GM23338 (cell line): Measurements from ENCODE around the gene RBCK1. TPM values are rescaled to one million over a fixed set of nuclear protein-coding genes. Genes with fewer than 3 reads are reported as not detected.

Experiments
- ATAC-seq: fragments of 200-7000 bp; cut with Tn5 transposase; 3 replicates; pipeline ENCODE4 v1.9.1; 2020
- DNase-seq: peaks from one replicate; pipeline ENCODE4 v3.0.0-alpha.2; 2015; ENCODE audit warnings: low spot score
- H2AFZ ChIP-seq: fragments of 200-600 bp; sonication (generic); 2 replicates; pipeline ENCODE4 v1.8.0; 2016; ENCODE audit warnings: antibody characterized with exemption, mild to moderate bottlenecking, moderate library complexity
- H3F3A ChIP-seq: fragments of 200-600 bp; sonication (generic); replicated peaks from 2 replicates; pipeline ENCODE4 v1.8.0; 2017; ENCODE audit warnings: antibody characterized with exemption, mixed run types, low read depth
- H3K27ac ChIP-seq: fragments of 200-600 bp; sonication (generic); 2 replicates; pipeline ENCODE4 v1.6.1; 2016; ENCODE audit warnings: low read depth
- H3K27me3 ChIP-seq: fragments of 200-600 bp; sonication (generic); 2 replicates; pipeline ENCODE4 v1.8.0; 2016; ENCODE audit warnings: mild to moderate bottlenecking, mixed run types, moderate library complexity; ENCODE audit not compliant: insufficient read depth
- H3K36me3 ChIP-seq: fragments of 200-600 bp; sonication (generic); 2 replicates; pipeline ENCODE4 v1.8.0; 2016; ENCODE audit warnings: mild to moderate bottlenecking; ENCODE audit not compliant: insufficient read depth
- H3K4me1 ChIP-seq: fragments of 200-600 bp; sonication (generic); 2 replicates; pipeline ENCODE4 v1.8.0; 2016; ENCODE audit warnings: mild to moderate bottlenecking, moderate library complexity; ENCODE audit not compliant: insufficient read depth
- H3K4me2 ChIP-seq: fragments of 200-600 bp; sonication (generic); 2 replicates; pipeline ENCODE4 v1.7.1; 2017; ENCODE audit warnings: mixed run types
- H3K4me3 ChIP-seq: fragments of 200-600 bp; sonication (generic); 2 replicates; pipeline ENCODE4 v1.6.1; 2016; ENCODE audit warnings: mixed run types
- H3K79me2 ChIP-seq: fragments of 200-600 bp; sonication (generic); replicated peaks from 2 replicates; pipeline ENCODE4 v1.8.0; 2017; ENCODE audit warnings: mild to moderate bottlenecking; ENCODE audit not compliant: insufficient read depth
- H3K9me2 ChIP-seq: fragments of 200-600 bp; sonication (generic); 2 replicates; pipeline ENCODE4 v1.8.0; 2017; ENCODE audit not compliant: insufficient read depth
- H4K20me1 ChIP-seq: fragments of 200-600 bp; sonication (generic); replicated peaks from 2 replicates; pipeline ENCODE4 v1.8.0; 2017; ENCODE audit warnings: mild to moderate bottlenecking; ENCODE audit not compliant: insufficient read depth
- H3K27ac Mint-ChIP-seq: 2 replicates; pipeline ENCODE4 v1.8.0; 2020; ENCODE audit warnings: inconsistent platforms, mild to moderate bottlenecking, moderate library complexity, mixed read lengths
- H3K27me3 Mint-ChIP-seq: 3 replicates; pipeline ENCODE4 v1.8.0; 2022; ENCODE audit warnings: low read depth, mild to moderate bottlenecking, moderate library complexity, mixed read lengths, inconsistent platforms; ENCODE audit not compliant: insufficient read depth, poor library complexity
- H3K36me3 Mint-ChIP-seq: 3 replicates; pipeline ENCODE4 v1.8.0; 2021; ENCODE audit warnings: low read depth, mild to moderate bottlenecking, inconsistent platforms, moderate library complexity, mixed read lengths
- H3K4me1 Mint-ChIP-seq: 3 replicates; pipeline ENCODE4 v1.8.0; 2020; ENCODE audit warnings: mild to moderate bottlenecking, inconsistent platforms, mixed read lengths
- H3K4me3 Mint-ChIP-seq: 3 replicates; pipeline ENCODE4 v1.8.0; 2021; ENCODE audit warnings: moderate library complexity, mild to moderate bottlenecking, inconsistent platforms, mixed read lengths
- H3K9me3 Mint-ChIP-seq: 3 replicates; pipeline ENCODE4 v1.8.0; 2020; ENCODE audit warnings: moderate library complexity, mild to moderate bottlenecking, inconsistent platforms, mixed read lengths
- CTCF ChIP-seq, 2 experiments: fragments of 200-600 bp in 1 of 2; sonication (generic) in 1 of 2; conservative IDR thresholded peaks; 2 replicates each; pipeline versions ENCODE4 v1.5.1 to v1.6.1; 2016 to 2017; ENCODE audit warnings: antibody characterized with exemption in 2 of 2, low read depth in 2 of 2, mild to moderate bottlenecking in 2 of 2, moderate library complexity in 1 of 2
- EZH2 ChIP-seq: fragments of 200-600 bp; sonication (generic); IDR thresholded peaks from one replicate; pipeline ENCODE4 v1.8.0; 2017; ENCODE audit warnings: antibody characterized with exemption, mild to moderate bottlenecking, low read depth; ENCODE audit not compliant: unreplicated experiment
- EZH2phosphoT487 ChIP-seq: fragments of 200-600 bp; sonication (generic); IDR thresholded peaks from one replicate; pipeline ENCODE4 v1.8.1; 2018; ENCODE audit warnings: antibody characterized with exemption; ENCODE audit not compliant: unreplicated experiment
- JUNB ChIP-seq: IDR thresholded peaks from one replicate; pipeline ENCODE4 v1.6.1; 2016; ENCODE audit warnings: antibody characterized with exemption; ENCODE audit not compliant: unreplicated experiment
- POLR2AphosphoS5 ChIP-seq: IDR thresholded peaks from 2 replicates; pipeline ENCODE4 v1.6.1; 2016; ENCODE audit warnings: antibody characterized with exemption, low read depth
- ZNF114 ChIP-seq: fragments of 250-450 bp; sonication (Bioruptor Pico); IDR thresholded peaks from 2 replicates; pipeline ENCODE4 v1.5.0; 2020; ENCODE audit warnings: mild to moderate bottlenecking, moderate library complexity
- ZNF331 ChIP-seq: fragments of 250-450 bp; sonication (Bioruptor Pico); IDR thresholded peaks from 2 replicates; pipeline ENCODE4 v1.5.0; 2020; ENCODE audit warnings: low read depth, mild to moderate bottlenecking, moderate library complexity
- polyA plus RNA-seq: library from polyadenylated mRNA; unstranded; fragments of >200 nt; fragmentation: Nextera tagmentation; extraction: Ambion mirVana; gene quantifications from 2 replicates; pipeline ENCODE4 v1.2.1, GENCODE V29; 2016
- total RNA-seq: library from RNA; depleted of rRNA; stranded (reverse); fragments of >200 nt; shearing (Covaris generic); gene quantifications from 2 replicates; pipeline ENCODE4 v1.2.3, GENCODE V29; 2014
- TF ChIP-seq, protein P1 (sequence below): fragments of 250-450 bp; sonication (Bioruptor Pico); IDR thresholded peaks from 2 replicates; pipeline ENCODE4 v1.5.0; 2020; ENCODE audit warnings: mild to moderate bottlenecking, moderate library complexity
- TF ChIP-seq, protein P2 (sequence below): IDR thresholded peaks from one replicate; pipeline ENCODE4 v1.6.1; 2018; ENCODE audit warnings: antibody characterized with exemption; ENCODE audit not compliant: unreplicated experiment

Gene RBCK1
- total and polyA plus RNA-seq, 2 experiments from 2014 or later = 52.6 to 56.8 TPM

- Mint-ChIP-seq H3K36me3 (no peaks in the 10 kb centered on the region), H3K4me3 (no peak overlapping the region), H3K27ac (no peak overlapping the region), H3K4me1 (peaks cover 17% of the 10 kb centered on the region), H3K9me3 (no peaks in the 10 kb centered on the region), H3K27me3 (peaks cover 16% of the 10 kb centered on the region)
- 0 out of 2 replicates have a peak, but pooled peaks cover 3% of the 10 kb centered on the region for H3F3A ChIP-seq
- H3K27ac ChIP-seq = no peak overlapping the region
- H2AFZ ChIP-seq = no peak overlapping the region
- no peaks in the 10 kb centered on the region for H3K36me3 ChIP-seq
- H3K4me2 ChIP-seq = no peak overlapping the region
- no peaks in the 10 kb centered on the region for H3K27me3 ChIP-seq
- no peaks in the 10 kb centered on the region for H3K9me2 ChIP-seq
- DNase-seq (no peak), ATAC-seq (no peak)
- TF ChIP-seq ZNF331 (CRISPR knock-in tag) = no peak
- TF ChIP-seq EZH2phosphoT487 = no peak
- TF ChIP-seq, protein P1, sequence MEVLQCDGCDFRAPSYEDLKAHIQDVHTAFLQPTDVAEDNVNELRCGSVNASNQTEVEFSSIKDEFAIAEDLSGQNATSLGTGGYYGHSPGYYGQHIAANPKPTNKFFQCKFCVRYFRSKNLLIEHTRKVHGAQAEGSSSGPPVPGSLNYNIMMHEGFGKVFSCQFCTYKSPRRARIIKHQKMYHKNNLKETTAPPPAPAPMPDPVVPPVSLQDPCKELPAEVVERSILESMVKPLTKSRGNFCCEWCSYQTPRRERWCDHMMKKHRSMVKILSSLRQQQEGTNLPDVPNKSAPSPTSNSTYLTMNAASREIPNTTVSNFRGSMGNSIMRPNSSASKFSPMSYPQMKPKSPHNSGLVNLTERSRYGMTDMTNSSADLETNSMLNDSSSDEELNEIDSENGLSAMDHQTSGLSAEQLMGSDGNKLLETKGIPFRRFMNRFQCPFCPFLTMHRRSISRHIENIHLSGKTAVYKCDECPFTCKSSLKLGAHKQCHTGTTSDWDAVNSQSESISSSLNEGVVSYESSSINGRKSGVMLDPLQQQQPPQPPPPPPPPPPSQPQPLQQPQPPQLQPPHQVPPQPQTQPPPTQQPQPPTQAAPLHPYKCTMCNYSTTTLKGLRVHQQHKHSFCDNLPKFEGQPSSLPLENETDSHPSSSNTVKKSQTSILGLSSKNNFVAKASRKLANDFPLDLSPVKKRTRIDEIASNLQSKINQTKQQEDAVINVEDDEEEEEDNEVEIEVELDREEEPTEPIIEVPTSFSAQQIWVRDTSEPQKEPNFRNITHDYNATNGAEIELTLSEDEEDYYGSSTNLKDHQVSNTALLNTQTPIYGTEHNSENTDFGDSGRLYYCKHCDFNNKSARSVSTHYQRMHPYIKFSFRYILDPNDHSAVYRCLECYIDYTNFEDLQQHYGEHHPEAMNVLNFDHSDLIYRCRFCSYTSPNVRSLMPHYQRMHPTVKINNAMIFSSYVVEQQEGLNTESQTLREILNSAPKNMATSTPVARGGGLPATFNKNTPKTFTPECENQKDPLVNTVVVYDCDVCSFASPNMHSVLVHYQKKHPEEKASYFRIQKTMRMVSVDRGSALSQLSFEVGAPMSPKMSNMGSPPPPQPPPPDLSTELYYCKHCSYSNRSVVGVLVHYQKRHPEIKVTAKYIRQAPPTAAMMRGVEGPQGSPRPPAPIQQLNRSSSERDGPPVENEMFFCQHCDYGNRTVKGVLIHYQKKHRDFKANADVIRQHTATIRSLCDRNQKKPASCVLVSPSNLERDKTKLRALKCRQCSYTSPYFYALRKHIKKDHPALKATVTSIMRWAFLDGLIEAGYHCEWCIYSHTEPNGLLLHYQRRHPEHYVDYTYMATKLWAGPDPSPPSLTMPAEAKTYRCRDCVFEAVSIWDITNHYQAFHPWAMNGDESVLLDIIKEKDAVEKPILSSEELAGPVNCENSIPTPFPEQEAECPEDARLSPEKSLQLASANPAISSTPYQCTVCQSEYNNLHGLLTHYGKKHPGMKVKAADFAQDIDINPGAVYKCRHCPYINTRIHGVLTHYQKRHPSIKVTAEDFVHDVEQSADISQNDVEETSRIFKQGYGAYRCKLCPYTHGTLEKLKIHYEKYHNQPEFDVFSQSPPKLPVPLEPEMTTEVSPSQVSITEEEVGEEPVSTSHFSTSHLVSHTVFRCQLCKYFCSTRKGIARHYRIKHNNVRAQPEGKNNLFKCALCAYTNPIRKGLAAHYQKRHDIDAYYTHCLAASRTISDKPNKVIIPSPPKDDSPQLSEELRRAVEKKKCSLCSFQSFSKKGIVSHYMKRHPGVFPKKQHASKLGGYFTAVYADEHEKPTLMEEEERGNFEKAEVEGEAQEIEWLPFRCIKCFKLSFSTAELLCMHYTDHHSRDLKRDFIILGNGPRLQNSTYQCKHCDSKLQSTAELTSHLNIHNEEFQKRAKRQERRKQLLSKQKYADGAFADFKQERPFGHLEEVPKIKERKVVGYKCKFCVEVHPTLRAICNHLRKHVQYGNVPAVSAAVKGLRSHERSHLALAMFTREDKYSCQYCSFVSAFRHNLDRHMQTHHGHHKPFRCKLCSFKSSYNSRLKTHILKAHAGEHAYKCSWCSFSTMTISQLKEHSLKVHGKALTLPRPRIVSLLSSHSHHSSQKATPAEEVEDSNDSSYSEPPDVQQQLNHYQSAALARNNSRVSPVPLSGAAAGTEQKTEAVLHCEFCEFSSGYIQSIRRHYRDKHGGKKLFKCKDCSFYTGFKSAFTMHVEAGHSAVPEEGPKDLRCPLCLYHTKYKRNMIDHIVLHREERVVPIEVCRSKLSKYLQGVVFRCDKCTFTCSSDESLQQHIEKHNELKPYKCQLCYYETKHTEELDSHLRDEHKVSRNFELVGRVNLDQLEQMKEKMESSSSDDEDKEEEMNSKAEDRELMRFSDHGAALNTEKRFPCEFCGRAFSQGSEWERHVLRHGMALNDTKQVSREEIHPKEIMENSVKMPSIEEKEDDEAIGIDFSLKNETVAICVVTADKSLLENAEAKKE (CRISPR knock-in tag) = no peak
- no peaks in the 10 kb centered on the region for H4K20me1 ChIP-seq
- no peak overlapping the region for H3K4me3 ChIP-seq
- H3K4me1 ChIP-seq = no peaks in the 10 kb centered on the region; the same call in 1 of the 2 replicates
- H3K79me2 ChIP-seq = no peaks in the 10 kb centered on the region
Observed at GRCh38 chr20:366719-367485, 41.2 kb upstream of the RBCK1 start.

- Mint-ChIP-seq H3K27ac (no peak overlapping the region), H3K4me1 (peaks cover 20% of the 10 kb centered on the region), H3K27me3 (peaks cover 13% of the 10 kb centered on the region), H3K9me3 (no peaks in the 10 kb centered on the region), H3K4me3 (no peak overlapping the region), H3K36me3 (no peaks in the 10 kb centered on the region)
- Histone ChIP-seq H3K4me3 (no peak overlapping the region), H3F3A (0 out of 2 replicates have a peak, but pooled peaks cover 3% of the 10 kb centered on the region), H3K4me2 (no peak overlapping the region), H2AFZ (no peak overlapping the region), H3K9me2 (no peaks in the 10 kb centered on the region), H3K4me1 (no peaks in the 10 kb centered on the region; the same call in 1 of the 2 replicates), H3K27me3 (no peaks in the 10 kb centered on the region), H3K36me3 (no peaks in the 10 kb centered on the region), H4K20me1 (no peaks in the 10 kb centered on the region), H3K79me2 (no peaks in the 10 kb centered on the region), H3K27ac (no peak overlapping the region)
- ATAC-seq (no peak), DNase-seq (no peak)
- TF ChIP-seq EZH2phosphoT487 (no peak), ZNF331 (CRISPR knock-in tag) (no peak), ZNF114 (CRISPR knock-in tag) (no peak), EZH2 (no peak), JUNB (no peak), CTCF (conservative IDR thresholded peaks at IDR 0.05; ENCODE audit: low read depth in 2 of 2) (no peak), POLR2AphosphoS5 (no peak)
- TF ChIP-seq, protein P2, sequence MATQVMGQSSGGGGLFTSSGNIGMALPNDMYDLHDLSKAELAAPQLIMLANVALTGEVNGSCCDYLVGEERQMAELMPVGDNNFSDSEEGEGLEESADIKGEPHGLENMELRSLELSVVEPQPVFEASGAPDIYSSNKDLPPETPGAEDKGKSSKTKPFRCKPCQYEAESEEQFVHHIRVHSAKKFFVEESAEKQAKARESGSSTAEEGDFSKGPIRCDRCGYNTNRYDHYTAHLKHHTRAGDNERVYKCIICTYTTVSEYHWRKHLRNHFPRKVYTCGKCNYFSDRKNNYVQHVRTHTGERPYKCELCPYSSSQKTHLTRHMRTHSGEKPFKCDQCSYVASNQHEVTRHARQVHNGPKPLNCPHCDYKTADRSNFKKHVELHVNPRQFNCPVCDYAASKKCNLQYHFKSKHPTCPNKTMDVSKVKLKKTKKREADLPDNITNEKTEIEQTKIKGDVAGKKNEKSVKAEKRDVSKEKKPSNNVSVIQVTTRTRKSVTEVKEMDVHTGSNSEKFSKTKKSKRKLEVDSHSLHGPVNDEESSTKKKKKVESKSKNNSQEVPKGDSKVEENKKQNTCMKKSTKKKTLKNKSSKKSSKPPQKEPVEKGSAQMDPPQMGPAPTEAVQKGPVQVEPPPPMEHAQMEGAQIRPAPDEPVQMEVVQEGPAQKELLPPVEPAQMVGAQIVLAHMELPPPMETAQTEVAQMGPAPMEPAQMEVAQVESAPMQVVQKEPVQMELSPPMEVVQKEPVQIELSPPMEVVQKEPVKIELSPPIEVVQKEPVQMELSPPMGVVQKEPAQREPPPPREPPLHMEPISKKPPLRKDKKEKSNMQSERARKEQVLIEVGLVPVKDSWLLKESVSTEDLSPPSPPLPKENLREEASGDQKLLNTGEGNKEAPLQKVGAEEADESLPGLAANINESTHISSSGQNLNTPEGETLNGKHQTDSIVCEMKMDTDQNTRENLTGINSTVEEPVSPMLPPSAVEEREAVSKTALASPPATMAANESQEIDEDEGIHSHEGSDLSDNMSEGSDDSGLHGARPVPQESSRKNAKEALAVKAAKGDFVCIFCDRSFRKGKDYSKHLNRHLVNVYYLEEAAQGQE = no peak
Observed at GRCh38 chr20:367486-367887, 40.6 kb upstream of the RBCK1 start.
